ENCODE results near the gene ITPR1. TPM values are rescaled to one million over a fixed set of nuclear protein-coding genes. Genes with fewer than 3 reads are reported as not detected.

ITPR1 gene
- polyA plus RNA-seq, 2 of the 4 experiments (the other 2 are of a cell fraction) = 2.8 to 9.6 TPM

DNA sequence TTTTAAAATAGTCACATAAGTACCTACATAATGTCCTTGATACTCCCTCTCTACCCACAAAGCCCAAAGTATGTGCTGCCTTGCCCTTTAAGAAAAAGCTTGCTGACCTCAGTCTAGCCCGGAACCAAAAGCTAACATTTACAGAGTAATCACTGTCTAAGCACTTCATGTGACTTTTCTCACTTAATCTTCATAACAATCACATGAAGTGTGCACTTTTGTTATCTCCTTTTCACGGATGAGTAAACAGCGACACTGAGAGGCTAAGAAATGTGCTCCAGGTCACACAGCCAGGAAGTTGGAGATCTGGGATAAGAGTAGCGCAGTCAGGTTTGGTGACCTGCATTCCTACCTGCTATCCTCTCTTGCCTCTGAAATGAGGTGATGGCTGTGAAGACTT lies 194.0 kb downstream of the ITPR1 start:
- WGBS (ENCODE audit: missing lambda C conversion rate) = 59% methylated on average over 4 of the region's 4 CpGs
- TF ChIP-seq HES2 (IDR thresholded peaks at IDR 0.05) = no peak
- no peak for TF ChIP-seq NFE2L2 (conservative IDR thresholded peaks at IDR 0.05; ENCODE audit: low read length)
- TF ChIP-seq TFCP2L1 (CRISPR knock-in tag; IDR thresholded peaks at IDR 0.05) = no peak
- no peak for TF ChIP-seq MAZ (IDR thresholded peaks at IDR 0.05; ENCODE audit: borderline replicate concordance, low read depth, low read length)
- TF ChIP-seq RNF2 (IDR thresholded peaks at IDR 0.05; ENCODE audit: borderline replicate concordance, low read depth) = no peak
- no peak for TF ChIP-seq FOSB (CRISPR knock-in tag; IDR thresholded peaks at IDR 0.05)
- no peak for TF ChIP-seq CHD2 (IDR thresholded peaks at IDR 0.05; ENCODE audit: low read length, partially characterized antibody)
- no peak for TF ChIP-seq EHF (CRISPR knock-in tag; IDR thresholded peaks at IDR 0.05)
- TF ChIP-seq, protein P1, sequence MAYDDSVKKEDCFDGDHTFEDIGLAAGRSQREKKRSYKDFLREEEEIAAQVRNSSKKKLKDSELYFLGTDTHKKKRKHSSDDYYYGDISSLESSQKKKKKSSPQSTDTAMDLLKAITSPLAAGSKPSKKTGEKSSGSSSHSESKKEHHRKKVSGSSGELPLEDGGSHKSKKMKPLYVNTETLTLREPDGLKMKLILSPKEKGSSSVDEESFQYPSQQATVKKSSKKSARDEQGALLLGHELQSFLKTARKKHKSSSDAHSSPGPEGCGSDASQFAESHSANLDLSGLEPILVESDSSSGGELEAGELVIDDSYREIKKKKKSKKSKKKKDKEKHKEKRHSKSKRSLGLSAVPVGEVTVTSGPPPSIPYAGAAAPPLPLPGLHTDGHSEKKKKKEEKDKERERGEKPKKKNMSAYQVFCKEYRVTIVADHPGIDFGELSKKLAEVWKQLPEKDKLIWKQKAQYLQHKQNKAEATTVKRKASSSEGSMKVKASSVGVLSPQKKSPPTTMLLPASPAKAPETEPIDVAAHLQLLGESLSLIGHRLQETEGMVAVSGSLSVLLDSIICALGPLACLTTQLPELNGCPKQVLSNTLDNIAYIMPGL (CRISPR knock-in tag; IDR thresholded peaks at IDR 0.05; ENCODE audit: borderline replicate concordance) = no peak
- TF ChIP-seq, protein P2, sequence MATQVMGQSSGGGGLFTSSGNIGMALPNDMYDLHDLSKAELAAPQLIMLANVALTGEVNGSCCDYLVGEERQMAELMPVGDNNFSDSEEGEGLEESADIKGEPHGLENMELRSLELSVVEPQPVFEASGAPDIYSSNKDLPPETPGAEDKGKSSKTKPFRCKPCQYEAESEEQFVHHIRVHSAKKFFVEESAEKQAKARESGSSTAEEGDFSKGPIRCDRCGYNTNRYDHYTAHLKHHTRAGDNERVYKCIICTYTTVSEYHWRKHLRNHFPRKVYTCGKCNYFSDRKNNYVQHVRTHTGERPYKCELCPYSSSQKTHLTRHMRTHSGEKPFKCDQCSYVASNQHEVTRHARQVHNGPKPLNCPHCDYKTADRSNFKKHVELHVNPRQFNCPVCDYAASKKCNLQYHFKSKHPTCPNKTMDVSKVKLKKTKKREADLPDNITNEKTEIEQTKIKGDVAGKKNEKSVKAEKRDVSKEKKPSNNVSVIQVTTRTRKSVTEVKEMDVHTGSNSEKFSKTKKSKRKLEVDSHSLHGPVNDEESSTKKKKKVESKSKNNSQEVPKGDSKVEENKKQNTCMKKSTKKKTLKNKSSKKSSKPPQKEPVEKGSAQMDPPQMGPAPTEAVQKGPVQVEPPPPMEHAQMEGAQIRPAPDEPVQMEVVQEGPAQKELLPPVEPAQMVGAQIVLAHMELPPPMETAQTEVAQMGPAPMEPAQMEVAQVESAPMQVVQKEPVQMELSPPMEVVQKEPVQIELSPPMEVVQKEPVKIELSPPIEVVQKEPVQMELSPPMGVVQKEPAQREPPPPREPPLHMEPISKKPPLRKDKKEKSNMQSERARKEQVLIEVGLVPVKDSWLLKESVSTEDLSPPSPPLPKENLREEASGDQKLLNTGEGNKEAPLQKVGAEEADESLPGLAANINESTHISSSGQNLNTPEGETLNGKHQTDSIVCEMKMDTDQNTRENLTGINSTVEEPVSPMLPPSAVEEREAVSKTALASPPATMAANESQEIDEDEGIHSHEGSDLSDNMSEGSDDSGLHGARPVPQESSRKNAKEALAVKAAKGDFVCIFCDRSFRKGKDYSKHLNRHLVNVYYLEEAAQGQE (IDR thresholded peaks at IDR 0.05) = no peak
- TF ChIP-seq CHD4 (IDR thresholded peaks at IDR 0.05; ENCODE audit: borderline replicate concordance) = no peak
- no peak for TF ChIP-seq HDAC2 (IDR thresholded peaks at IDR 0.05)
- Histone ChIP-seq H3K4me2 (no peak overlapping the region), H3K27ac (no peak overlapping the region), H3K4me3 (no peak overlapping the region), H3K4me1 (no peaks in the 10 kb centered on the region), H3K9me3 (peaks cover 15% of the 10 kb centered on the region; the same call in 2 of the 3 replicates)
- ChIA-PET CTCF (interaction anchor here (1.2 to 1.4 kb wide), 3 partner anchors 31 to 292 kb away, joined by 3 to 5 read pairs (median 4); partner anchors contain the start of gene BHLHE40), POLR2A (no interaction called here)
- ATAC-seq = no peak
- FAIRE-seq = no peak
- no peak for DNase-seq (ENCODE audit: low read depth in 1 of 2, low spot score in 1 of 2)

- no peak overlapping the region for H3K4me2 ChIP-seq
These were observed 194.4 kb downstream of the ITPR1 start for GRCh38 chr3:4687596-4687995.

DNA sequence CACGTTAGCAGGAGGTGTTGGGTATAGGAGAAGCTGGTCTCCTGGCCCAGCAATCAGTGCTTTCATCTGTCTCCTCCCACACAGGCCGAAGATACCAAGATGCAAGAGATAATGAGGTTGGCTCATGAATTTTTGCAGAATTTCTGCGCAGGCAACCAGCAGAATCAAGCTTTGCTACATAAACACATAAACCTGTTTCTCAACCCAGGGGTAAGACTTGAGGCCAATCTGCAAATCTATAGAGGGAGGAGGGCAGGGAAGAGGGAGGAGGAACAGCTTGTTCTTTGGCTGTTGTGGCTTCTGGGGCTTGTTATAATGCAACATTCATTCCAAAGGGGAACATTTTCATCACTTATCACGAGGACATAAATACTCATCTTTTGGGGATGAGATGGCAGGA lies 195.3 kb downstream of the ITPR1 start:
- DNase-seq (ENCODE audit: low read depth in 1 of 2, low spot score in 1 of 2) = no peak
- no peak for TF ChIP-seq JUN (IDR thresholded peaks at IDR 0.05)
- no peak for TF ChIP-seq KDM5A (IDR thresholded peaks at IDR 0.05)
- no peak for TF ChIP-seq RCOR1 (IDR thresholded peaks at IDR 0.05; ENCODE audit: low read depth, low read length)
- H3K9me3 ChIP-seq = peaks cover 15% of the 10 kb centered on the region; the same call in 2 of the 3 replicates
- H3K4me2 ChIP-seq = no peak overlapping the region
- H3K27ac ChIP-seq = no peak overlapping the region
- ChIA-PET CTCF (interaction anchor here (1.2 kb wide), 1 partner anchor 23 kb away, joined by 4 read pairs; no protein-coding TSS in a partner anchor), POLR2A (no interaction called here)
- ATAC-seq = no peak
- no peak overlapping the region for H3K4me3 ChIP-seq
- FAIRE-seq = no peak
- 61% methylated on average over 4 of the region's 4 CpGs for WGBS (ENCODE audit: missing lambda C conversion rate)
- H3K4me1 ChIP-seq = no peaks in the 10 kb centered on the region

More at GRCh38 chr3:4687596-4687995, 194.4 kb downstream of the ITPR1 start:
- POLR2A ChIA-PET = no interaction called here
- no peak for ATAC-seq
- no peak overlapping the region for H3K27ac ChIP-seq
- WGBS (ENCODE audit: missing lambda C conversion rate) = 69% methylated on average over 5 of the region's 5 CpGs
- DNase-seq (ENCODE audit: low read depth in 1 of 2, low spot score in 1 of 2) = no peak
- H3K4me3 ChIP-seq = no peak overlapping the region
- H3K4me1 ChIP-seq = no peaks in the 10 kb centered on the region
- TF ChIP-seq, protein P3, sequence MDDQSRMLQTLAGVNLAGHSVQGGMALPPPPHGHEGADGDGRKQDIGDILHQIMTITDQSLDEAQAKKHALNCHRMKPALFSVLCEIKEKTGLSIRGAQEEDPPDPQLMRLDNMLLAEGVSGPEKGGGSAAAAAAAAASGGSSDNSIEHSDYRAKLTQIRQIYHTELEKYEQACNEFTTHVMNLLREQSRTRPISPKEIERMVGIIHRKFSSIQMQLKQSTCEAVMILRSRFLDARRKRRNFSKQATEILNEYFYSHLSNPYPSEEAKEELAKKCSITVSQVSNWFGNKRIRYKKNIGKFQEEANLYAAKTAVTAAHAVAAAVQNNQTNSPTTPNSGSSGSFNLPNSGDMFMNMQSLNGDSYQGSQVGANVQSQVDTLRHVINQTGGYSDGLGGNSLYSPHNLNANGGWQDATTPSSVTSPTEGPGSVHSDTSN (IDR thresholded peaks at IDR 0.05) = no peak
- 0 out of 2 replicates have a peak, but pooled peaks have one; percentile 33 for TF ChIP-seq KDM1A (IDR thresholded peaks at IDR 0.05; ENCODE audit: low read depth)
- FAIRE-seq = no peak
- H3K9me3 ChIP-seq = peaks cover 15% of the 10 kb centered on the region; the same call in 2 of the 3 replicates
- CTCF ChIA-PET = interaction anchor here (1.2 kb wide), 1 partner anchor 24 kb away, joined by 4 read pairs; no protein-coding TSS in a partner anchor
